ENCODE measurements around the gene AQP10.

AQP10 gene

DNA sequence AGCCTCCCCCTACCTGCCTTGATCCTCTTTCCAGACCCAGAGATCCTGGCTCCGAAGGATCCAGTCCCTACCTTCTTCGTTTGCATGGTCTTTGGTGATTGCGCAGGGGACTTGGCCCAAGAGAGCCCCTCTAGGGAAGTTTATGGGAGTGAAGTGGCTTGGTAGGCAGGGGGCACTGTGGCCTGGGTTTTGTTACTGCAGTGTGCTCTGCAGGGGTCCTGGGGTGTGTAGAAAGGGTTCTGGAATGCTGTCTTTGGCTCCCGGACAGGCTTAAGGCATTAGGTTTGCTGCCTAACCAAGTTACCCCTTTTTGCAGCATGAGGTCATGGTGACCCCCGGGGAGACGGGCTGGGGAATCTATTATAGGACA, 8.2 kb downstream of the AQP10 start:
- Histone ChIP-seq H3K36me3 (ENCODE audit: control insufficient read depth, low read length) (no peaks in the 10 kb centered on the region), H4K20me1 (ENCODE audit: control insufficient read depth, insufficient read depth, low read depth, low read length) (peaks cover 5% of the 10 kb centered on the region; the same call in 1 of the 2 replicates), H3K27ac (ENCODE audit: low read depth, low read length) (no peak overlapping the region), H3K4me3 (ENCODE audit: low read length) (no peak overlapping the region), H3K79me2 (ENCODE audit: control insufficient read depth, low read length) (no peaks in the 10 kb centered on the region), H3K9me2 (replicated peaks; ENCODE audit: control insufficient read depth, low read length) (no peaks in the 10 kb centered on the region), H3K4me1 (ENCODE audit: control insufficient read depth, low read length) (peaks cover 46% of the 10 kb centered on the region), H3F3A (ENCODE audit: control insufficient read depth, insufficient read depth) (no peaks in the 10 kb centered on the region), H3K9me3 (ENCODE audit: control insufficient read depth, insufficient read depth, low read length) (no peaks in the 10 kb centered on the region), H3K27me3 (ENCODE audit: control insufficient read depth, low read length) (peaks cover 72% of the 10 kb centered on the region), H3K4me2 (ENCODE audit: low read length) (peak overlapping the region; percentile 56; the same call in 1 of the 2 replicates)
- TF ChIP-seq EZH2phosphoT487 (IDR thresholded peaks at IDR 0.05; ENCODE audit: borderline replicate concordance, low read length) = no peak
- TF ChIP-seq, protein P1, sequence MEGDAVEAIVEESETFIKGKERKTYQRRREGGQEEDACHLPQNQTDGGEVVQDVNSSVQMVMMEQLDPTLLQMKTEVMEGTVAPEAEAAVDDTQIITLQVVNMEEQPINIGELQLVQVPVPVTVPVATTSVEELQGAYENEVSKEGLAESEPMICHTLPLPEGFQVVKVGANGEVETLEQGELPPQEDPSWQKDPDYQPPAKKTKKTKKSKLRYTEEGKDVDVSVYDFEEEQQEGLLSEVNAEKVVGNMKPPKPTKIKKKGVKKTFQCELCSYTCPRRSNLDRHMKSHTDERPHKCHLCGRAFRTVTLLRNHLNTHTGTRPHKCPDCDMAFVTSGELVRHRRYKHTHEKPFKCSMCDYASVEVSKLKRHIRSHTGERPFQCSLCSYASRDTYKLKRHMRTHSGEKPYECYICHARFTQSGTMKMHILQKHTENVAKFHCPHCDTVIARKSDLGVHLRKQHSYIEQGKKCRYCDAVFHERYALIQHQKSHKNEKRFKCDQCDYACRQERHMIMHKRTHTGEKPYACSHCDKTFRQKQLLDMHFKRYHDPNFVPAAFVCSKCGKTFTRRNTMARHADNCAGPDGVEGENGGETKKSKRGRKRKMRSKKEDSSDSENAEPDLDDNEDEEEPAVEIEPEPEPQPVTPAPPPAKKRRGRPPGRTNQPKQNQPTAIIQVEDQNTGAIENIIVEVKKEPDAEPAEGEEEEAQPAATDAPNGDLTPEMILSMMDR (IDR thresholded peaks at IDR 0.05; ENCODE audit: low read depth, low read length, poor library complexity, severe bottlenecking) = peak; percentile 33

DNA sequence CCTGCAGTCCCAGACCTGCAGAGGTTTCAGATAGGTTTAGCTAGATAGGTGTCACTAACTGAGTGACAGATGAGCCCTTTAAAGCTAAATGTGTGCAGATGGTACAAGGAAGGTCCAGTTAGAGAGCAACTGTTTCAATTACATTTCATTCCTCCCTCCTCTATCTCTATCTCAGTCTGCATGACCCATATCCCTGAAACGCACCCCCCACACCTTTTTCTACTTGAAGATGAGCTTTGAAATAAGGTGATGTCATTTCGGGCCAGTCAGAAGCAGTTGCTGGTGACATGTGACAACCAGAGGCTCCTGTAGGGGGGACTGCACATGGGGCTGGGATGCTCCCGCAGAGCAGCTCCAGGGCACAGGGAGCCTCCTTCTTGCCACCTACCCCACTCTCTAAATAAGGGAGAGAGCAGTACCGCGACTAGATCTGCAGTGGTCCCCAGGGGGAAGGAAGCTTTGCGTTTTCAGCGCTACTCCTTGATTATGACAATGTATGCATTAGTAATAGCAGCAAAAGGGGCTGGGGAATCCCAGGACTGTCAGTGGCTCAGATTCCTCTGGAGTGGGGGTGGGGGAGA, 8.7 kb downstream of the AQP10 start:
- H4K20me1 ChIP-seq (ENCODE audit: control insufficient read depth, insufficient read depth, low read depth, low read length) = peaks cover 5% of the 10 kb centered on the region; the same call in 1 of the 2 replicates
- H3K79me2 ChIP-seq (ENCODE audit: control insufficient read depth, low read length) = no peaks in the 10 kb centered on the region
- H3K4me3 ChIP-seq (ENCODE audit: low read length) = no peak overlapping the region
- TF ChIP-seq, protein P1 (IDR thresholded peaks at IDR 0.05; ENCODE audit: low read depth, low read length, poor library complexity, severe bottlenecking) = no peak
- TF ChIP-seq EZH2phosphoT487 (IDR thresholded peaks at IDR 0.05; ENCODE audit: borderline replicate concordance, low read length) = no peak
- no peaks in the 10 kb centered on the region for H3K36me3 ChIP-seq (ENCODE audit: control insufficient read depth, low read length)
- H3K9me2 ChIP-seq (replicated peaks; ENCODE audit: control insufficient read depth, low read length) = no peaks in the 10 kb centered on the region
- H3K4me1 ChIP-seq (ENCODE audit: control insufficient read depth, low read length) = peaks cover 45% of the 10 kb centered on the region
- no peak overlapping the region for H3K4me2 ChIP-seq (ENCODE audit: low read length)
- H3K9me3 ChIP-seq (ENCODE audit: control insufficient read depth, insufficient read depth, low read length) = no peaks in the 10 kb centered on the region
- no peaks in the 10 kb centered on the region for H3F3A ChIP-seq (ENCODE audit: control insufficient read depth, insufficient read depth)
- H3K27ac ChIP-seq (ENCODE audit: low read depth, low read length) = no peak overlapping the region
- peaks cover 69% of the 10 kb centered on the region for H3K27me3 ChIP-seq (ENCODE audit: control insufficient read depth, low read length)

DNA sequence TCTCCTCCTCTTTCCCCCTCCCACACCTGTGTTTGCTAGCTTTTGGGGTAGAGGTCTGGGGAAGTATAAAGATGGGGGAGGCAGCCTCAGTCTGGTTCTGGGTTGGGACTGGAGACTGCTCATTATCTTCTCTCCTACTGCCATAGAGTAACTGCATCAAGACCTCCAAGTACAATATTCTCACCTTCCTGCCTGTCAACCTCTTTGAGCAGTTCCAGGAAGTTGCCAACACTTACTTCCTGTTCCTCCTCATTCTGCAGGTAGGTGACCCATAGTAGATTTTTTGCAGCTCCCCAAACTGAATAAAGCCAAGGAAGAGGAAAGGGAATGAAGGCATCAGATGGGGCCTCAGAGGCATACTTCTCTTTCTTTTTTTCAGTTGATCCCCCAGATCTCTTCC, 9.8 kb downstream of the AQP10 start:
- H3K9me2 ChIP-seq (replicated peaks; ENCODE audit: control insufficient read depth, low read length) = no peaks in the 10 kb centered on the region
- no peak overlapping the region for H3K4me3 ChIP-seq (ENCODE audit: low read length)
- peaks cover 61% of the 10 kb centered on the region for H3K27me3 ChIP-seq (ENCODE audit: control insufficient read depth, low read length)
- no peaks in the 10 kb centered on the region for H3K9me3 ChIP-seq (ENCODE audit: control insufficient read depth, insufficient read depth, low read length)
- TF ChIP-seq, protein P1 (IDR thresholded peaks at IDR 0.05; ENCODE audit: low read depth, low read length, poor library complexity, severe bottlenecking) = no peak
- TF ChIP-seq EZH2phosphoT487 (IDR thresholded peaks at IDR 0.05; ENCODE audit: borderline replicate concordance, low read length) = no peak
- peaks cover 5% of the 10 kb centered on the region; the same call in 1 of the 2 replicates for H4K20me1 ChIP-seq (ENCODE audit: control insufficient read depth, insufficient read depth, low read depth, low read length)
- H3F3A ChIP-seq (ENCODE audit: control insufficient read depth, insufficient read depth) = no peaks in the 10 kb centered on the region
- H3K4me2 ChIP-seq (ENCODE audit: low read length) = no peak overlapping the region
- no peak overlapping the region for H3K27ac ChIP-seq (ENCODE audit: low read depth, low read length)
- no peaks in the 10 kb centered on the region for H3K36me3 ChIP-seq (ENCODE audit: control insufficient read depth, low read length)
- H3K79me2 ChIP-seq (ENCODE audit: control insufficient read depth, low read length) = no peaks in the 10 kb centered on the region
- peaks cover 43% of the 10 kb centered on the region for H3K4me1 ChIP-seq (ENCODE audit: control insufficient read depth, low read length)

All from DOHH2 (cell line).